Measurements from ENCODE around the gene COMMD3.

- TF ChIP-seq CTCF (IDR thresholded peaks at IDR 0.05; ENCODE audit: low read depth, low read length) (no peak), POLR2A (IDR thresholded peaks at IDR 0.05; ENCODE audit: extremely low read depth, insufficient read length) (no peak)
Measured at GRCh38 chr10:22321924-22322640, 5.9 kb downstream of the COMMD3 start.

Measured in NB4 (cell line).